H1 (cell line): ENCODE results near the gene LEFTY2. TPM values are rescaled to one million over a fixed set of nuclear protein-coding genes. Genes with fewer than 3 reads are reported as not detected.

Experiments used
- CBX8 ChIP-seq: fragments of 300-800, 300-1000 bp; sonication (generic); IDR thresholded peaks from 2 replicates; pipeline ENCODE4 v1.7.1; 2016; ENCODE audit warnings: low read depth, low read length, borderline replicate concordance
- polyA plus RNA-seq, 7 experiments: library from polyadenylated mRNA; depleted of rRNA in 3 of 7; stranded (reverse) in 5 of 7; unstranded in 2 of 7; fragments of >200 nt in 5 of 7; fragments of 200-250 nt in 2 of 7; gene quantifications; 1 replicate in 5 of 7; 2 replicates in 1 of 7; 4 replicates in 1 of 7; pipeline versions ENCODE4 v1.2.1 to v1.2.3, GENCODE V29; 2011 to 2013; ENCODE audit warnings: missing spikeins in 2 of 7, mixed read lengths in 2 of 7
- total RNA-seq: library from RNA; stranded (reverse); fragmentation: NEBNext Ultra II Directional; extraction: Animal tissue kit (Norgen Biotek cat#: 25700); gene quantifications from 2 replicates; pipeline ENCODE4 v1.2.1, GENCODE V29; 2021

Gene LEFTY2
- total and polyA plus RNA-seq, 2 of the 8 experiments (the other 6 are each of a cell fraction or from before 2014, with no cell fraction given) = 2.6 to 4.3 TPM

GRCh38 chr1:225890346-225891228, 50.4 kb downstream of the LEFTY2 start (continued):
- TF ChIP-seq CBX8 = no peak
